Measurements from ENCODE around the gene COL3A1. TPM values are rescaled to one million over a fixed set of nuclear protein-coding genes. Genes with fewer than 3 reads are reported as not detected.

Gene COL3A1
- polyA plus RNA-seq, 3 donors, result not detected

DNA sequence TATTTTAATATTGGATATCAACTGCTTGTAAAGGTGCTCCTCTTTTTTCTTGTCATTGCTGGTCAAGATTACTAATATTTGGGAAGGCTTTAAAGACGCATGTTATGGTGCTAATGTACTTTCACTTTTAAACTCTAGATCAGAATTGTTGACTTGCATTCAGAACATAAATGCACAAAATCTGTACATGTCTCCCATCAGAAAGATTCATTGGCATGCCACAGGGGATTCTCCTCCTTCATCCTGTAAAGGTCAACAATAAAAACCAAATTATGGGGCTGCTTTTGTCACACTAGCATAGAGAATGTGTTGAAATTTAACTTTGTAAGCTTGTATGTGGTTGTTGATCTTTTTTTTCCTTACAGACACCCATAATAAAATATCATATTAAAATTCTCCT is 38.2 kb downstream of the COL3A1 start:
- Histone ChIP-seq H3K36me3 (replicated peaks in 1 of 2; ENCODE audit: control insufficient read depth in 1 of 2, insufficient read depth in 2 of 2, low read length in 2 of 2) (no peaks in the 10 kb centered on the region), H3K4me3 (replicated peaks in 1 of 3; ENCODE audit: low read depth in 2 of 3, low read length in 3 of 3) (no peak overlapping the region), H3K4me2 (replicated peaks; ENCODE audit: extremely low read depth, low read length, poor library complexity, severe bottlenecking) (no peak overlapping the region), H3K79me2 (ENCODE audit: insufficient read depth, low read length) (no peaks in the 10 kb centered on the region), H4K20me1 (ENCODE audit: insufficient read depth, low read length) (no peaks in the 10 kb centered on the region), H3K27ac (ENCODE audit: low read depth in 1 of 2, low read length in 2 of 2) (no peak overlapping the region), H3K9me3 (replicated peaks in 1 of 2; ENCODE audit: control insufficient read depth in 1 of 2, insufficient read depth in 1 of 2, low read length in 2 of 2) (no peaks in the 10 kb centered on the region), H3K27me3 (ENCODE audit: control insufficient read depth in 2 of 2, insufficient read depth in 2 of 2, low read length in 2 of 2) (no peaks in the 10 kb centered on the region), H2AFZ (ENCODE audit: insufficient read depth, low read depth, low read length, poor library complexity, severe bottlenecking) (no peak overlapping the region), H3K9ac (ENCODE audit: insufficient read depth, low read length, poor library complexity, severe bottlenecking) (no peak overlapping the region), H3K4me1 (ENCODE audit: control insufficient read depth in 1 of 2, insufficient read depth in 2 of 2, low read length in 2 of 2) (no peaks in the 10 kb centered on the region)
- Mint-ChIP-seq H3K4me1 (no peaks in the 10 kb centered on the region), H3K27me3 (ENCODE audit: low read depth in 3 of 3) (no peaks in the 10 kb centered on the region), H3K27ac (no peak overlapping the region), H3K9me3 (no peaks in the 10 kb centered on the region), H3K4me3 (no peak overlapping the region), H3K36me3 (no peaks in the 10 kb centered on the region)
- TF ChIP-seq, protein P1, sequence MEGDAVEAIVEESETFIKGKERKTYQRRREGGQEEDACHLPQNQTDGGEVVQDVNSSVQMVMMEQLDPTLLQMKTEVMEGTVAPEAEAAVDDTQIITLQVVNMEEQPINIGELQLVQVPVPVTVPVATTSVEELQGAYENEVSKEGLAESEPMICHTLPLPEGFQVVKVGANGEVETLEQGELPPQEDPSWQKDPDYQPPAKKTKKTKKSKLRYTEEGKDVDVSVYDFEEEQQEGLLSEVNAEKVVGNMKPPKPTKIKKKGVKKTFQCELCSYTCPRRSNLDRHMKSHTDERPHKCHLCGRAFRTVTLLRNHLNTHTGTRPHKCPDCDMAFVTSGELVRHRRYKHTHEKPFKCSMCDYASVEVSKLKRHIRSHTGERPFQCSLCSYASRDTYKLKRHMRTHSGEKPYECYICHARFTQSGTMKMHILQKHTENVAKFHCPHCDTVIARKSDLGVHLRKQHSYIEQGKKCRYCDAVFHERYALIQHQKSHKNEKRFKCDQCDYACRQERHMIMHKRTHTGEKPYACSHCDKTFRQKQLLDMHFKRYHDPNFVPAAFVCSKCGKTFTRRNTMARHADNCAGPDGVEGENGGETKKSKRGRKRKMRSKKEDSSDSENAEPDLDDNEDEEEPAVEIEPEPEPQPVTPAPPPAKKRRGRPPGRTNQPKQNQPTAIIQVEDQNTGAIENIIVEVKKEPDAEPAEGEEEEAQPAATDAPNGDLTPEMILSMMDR (IDR thresholded peaks at IDR 0.05), result no peak
- DNase-seq, result no peak
- no CpG with 5 or more reads among the region's 1 CpG for WGBS (ENCODE audit: insufficient coverage)
- intact Hi-C loops (cut with micrococcal nuclease), result no loop called here

DNA sequence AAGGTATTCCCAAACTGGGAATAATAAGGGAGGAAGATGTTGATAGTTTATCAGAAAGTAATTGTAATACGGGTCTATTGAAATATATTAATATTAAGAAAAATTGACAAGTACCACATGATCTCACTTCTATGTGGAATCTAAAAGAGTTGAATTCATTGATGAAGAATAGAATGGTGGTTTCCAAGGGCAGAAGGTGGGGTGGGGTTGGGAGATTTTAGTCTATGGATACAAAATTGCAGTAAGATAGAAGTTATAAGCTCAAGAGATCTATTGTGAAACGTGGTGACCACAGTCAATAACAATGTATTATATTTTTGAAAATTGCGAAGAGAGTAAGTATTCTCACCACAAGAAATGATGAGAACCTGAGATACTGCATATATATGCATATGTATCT is 38.9 kb downstream of the COL3A1 start:
- no peak overlapping the region for H3K4me3 ChIP-seq (replicated peaks in 1 of 3; ENCODE audit: low read depth in 2 of 3, low read length in 3 of 3)
- Mint-ChIP-seq H3K27me3 (ENCODE audit: low read depth in 3 of 3) (no peaks in the 10 kb centered on the region), H3K4me1 (no peaks in the 10 kb centered on the region), H3K36me3 (no peaks in the 10 kb centered on the region), H3K9me3 (no peaks in the 10 kb centered on the region), H3K27ac (no peak overlapping the region), H3K4me3 (no peak overlapping the region)
- H3K27me3 ChIP-seq (ENCODE audit: control insufficient read depth in 2 of 2, insufficient read depth in 2 of 2, low read length in 2 of 2), result no peaks in the 10 kb centered on the region
- intact Hi-C loops (cut with micrococcal nuclease), result no loop called here
- no peaks in the 10 kb centered on the region for H3K9me3 ChIP-seq (replicated peaks in 1 of 2; ENCODE audit: control insufficient read depth in 1 of 2, insufficient read depth in 1 of 2, low read length in 2 of 2)
- H3K27ac ChIP-seq (ENCODE audit: low read depth in 1 of 2, low read length in 2 of 2), result no peak overlapping the region
- H3K36me3 ChIP-seq (replicated peaks in 1 of 2; ENCODE audit: control insufficient read depth in 1 of 2, insufficient read depth in 2 of 2, low read length in 2 of 2), result no peaks in the 10 kb centered on the region
- no peak overlapping the region for H3K4me2 ChIP-seq (replicated peaks; ENCODE audit: extremely low read depth, low read length, poor library complexity, severe bottlenecking)
- no peak for DNase-seq
- H3K9ac ChIP-seq (ENCODE audit: insufficient read depth, low read length, poor library complexity, severe bottlenecking), result no peak overlapping the region
- WGBS (ENCODE audit: insufficient coverage), result no CpG with 5 or more reads among the region's 3 CpGs
- H3K4me1 ChIP-seq (ENCODE audit: control insufficient read depth in 1 of 2, insufficient read depth in 2 of 2, low read length in 2 of 2), result no peaks in the 10 kb centered on the region
- no peaks in the 10 kb centered on the region for H4K20me1 ChIP-seq (ENCODE audit: insufficient read depth, low read length)
- TF ChIP-seq, protein P1 (IDR thresholded peaks at IDR 0.05), result no peak
- no peak overlapping the region for H2AFZ ChIP-seq (ENCODE audit: insufficient read depth, low read depth, low read length, poor library complexity, severe bottlenecking)
- H3K79me2 ChIP-seq (ENCODE audit: insufficient read depth, low read length), result no peaks in the 10 kb centered on the region

Data from CD14-positive monocyte (primary cell).